Lung (tissue), 12 donors: ENCODE results near the gene RUFY4. TPM values are rescaled to one million over a fixed set of nuclear protein-coding genes. Genes with fewer than 3 reads are reported as not detected.

Experiments
- ATAC-seq: fragments of 200-7000 bp; cut with Tn5 transposase; one replicate; pipeline ENCODE4 v1.9.1; 2020; ENCODE audit warnings: moderate number of reproducible peaks; ENCODE audit not compliant: insufficient read depth, low FRiP score
- DNase-seq, 3 donors: peaks; one replicate each; pipeline ENCODE4 v3.0.0-alpha.2; 2013 to 2017
- H3K27ac ChIP-seq, 2 donors: one replicate each; pipeline ENCODE4 v1.5.1; 2013; ENCODE audit warnings: mild to moderate bottlenecking in 2 of 2, moderate library complexity in 2 of 2, control low read depth in 1 of 2, inconsistent platforms in 1 of 2, low read depth in 1 of 2, low read length in 1 of 2
- H3K27me3 ChIP-seq, 3 donors: one replicate each; pipeline ENCODE4 v1.5.1; 2013; ENCODE audit warnings: low read length in 2 of 3; ENCODE audit not compliant: control insufficient read depth in 3 of 3, insufficient read depth in 3 of 3
- H3K36me3 ChIP-seq, 4 donors: one replicate each; pipeline ENCODE4 v1.5.1; 2013; ENCODE audit warnings: low read length in 4 of 4, mild to moderate bottlenecking in 1 of 4, moderate library complexity in 1 of 4; ENCODE audit not compliant: control insufficient read depth in 4 of 4, insufficient read depth in 4 of 4
- H3K4me1 ChIP-seq, 5 donors: one replicate each; pipeline ENCODE4 v1.5.1; 2013; ENCODE audit warnings: low read length in 5 of 5, mild to moderate bottlenecking in 2 of 5, moderate library complexity in 1 of 5; ENCODE audit not compliant: control insufficient read depth in 5 of 5, insufficient read depth in 5 of 5
- H3K4me3 ChIP-seq: one replicate; pipeline ENCODE4 v1.5.1; 2013; ENCODE audit warnings: mild to moderate bottlenecking, control low read depth, moderate library complexity
- H3K9ac ChIP-seq, 2 donors: one replicate each; pipeline ENCODE4 v1.5.1; 2013; ENCODE audit warnings: low read length in 2 of 2, control low read depth in 1 of 2; ENCODE audit not compliant: insufficient read depth in 1 of 2
- H3K9me3 ChIP-seq, 4 donors: one replicate each; pipeline ENCODE4 v1.5.1; 2013; ENCODE audit warnings: low read length in 3 of 4, mild to moderate bottlenecking in 1 of 4, moderate library complexity in 1 of 4; ENCODE audit not compliant: control insufficient read depth in 4 of 4, insufficient read depth in 3 of 4
- CTCF ChIP-seq: IDR thresholded peaks from 2 replicates; pipeline ENCODE4 v1.5.1; 2012; ENCODE audit warnings: mild to moderate bottlenecking; ENCODE audit errors: control extremely low read depth, extremely low read depth
- WGBS, 2 donors: extraction: QIAGEN DNeasy Blood & Tissue Kit; methylation state at CpG; one replicate each; pipeline ENCODE4 v1.1.7; 2013; 5-methylcytosine and 5-hydroxymethylcytosine counted together
- polyA plus RNA-seq, 2 donors: library from polyadenylated mRNA; stranded (reverse); fragments of 200-250 nt; gene quantifications; one replicate each; pipeline ENCODE4 v1.2.1, GENCODE V29; 2013
- total RNA-seq, 2 donors: library from RNA; depleted of rRNA in 1 of 2; stranded (reverse); fragments of >200 nt in 1 of 2; gene quantifications; one replicate each; pipeline ENCODE4 v1.2.1, GENCODE V29; 2014 to 2021
- donor health status: control.
- donor health status: control.
- donor health status: Bipolar disorder and iron deficiency.
- donor health status: healthy.
- donor health status: DM: yes; HTN: yes; CAD: no.

RUFY4 gene
- total and polyA plus RNA-seq, 4 donors = 0.15 to 0.57 (median 0.37) TPM

GRCh38 chr2:218069606-218070300, 700 bp downstream of the RUFY4 start:
- DNase-seq = no peak
- 77 to 81% methylated on average over 8 to 9 of the region's 9 CpGs for WGBS, 2 donors
- H3K4me3 ChIP-seq = no peak overlapping the region
- no peak overlapping the region for H3K9ac ChIP-seq
- H3K27me3 ChIP-seq = peaks cover 0 to 2% (median 0%) of the 10 kb centered on the region in 3 donors
- H3K4me1 ChIP-seq = peaks cover 0 to 3% (median 0%) of the 10 kb centered on the region in 5 donors
- H3K27ac ChIP-seq = no peak overlapping the region
- H3K9me3 ChIP-seq = no peaks in the 10 kb centered on the region
- ATAC-seq = no peak
- no peak for TF ChIP-seq CTCF
- no peaks in the 10 kb centered on the region for H3K36me3 ChIP-seq

- Histone ChIP-seq H3K36me3 (no peaks in the 10 kb centered on the region), H3K4me1 (peaks cover 0 to 3% (median 0%) of the 10 kb centered on the region in 5 donors), H3K27me3 (peaks cover 0 to 2% (median 0%) of the 10 kb centered on the region in 3 donors), H3K9ac (no peak overlapping the region), H3K27ac (no peak overlapping the region), H3K9me3 (no peaks in the 10 kb centered on the region), H3K4me3 (no peak overlapping the region)
- WGBS, 2 donors = 81 to 91% methylated on average over 4 of the region's 4 CpGs
- DNase-seq (no peak), ATAC-seq (no peak)
- TF ChIP-seq CTCF = no peak
Measured at GRCh38 chr2:218070587-218070986, 1.5 kb downstream of the RUFY4 start.

GRCh38 chr2:218071218-218071937, 2.3 kb downstream of the RUFY4 start:
- H3K9ac ChIP-seq = no peak overlapping the region
- 76 to 78% methylated on average over 13 of the region's 13 CpGs for WGBS, 2 donors
- H3K9me3 ChIP-seq = no peaks in the 10 kb centered on the region
- peaks cover 0 to 2% (median 0%) of the 10 kb centered on the region in 3 donors for H3K27me3 ChIP-seq
- no peak overlapping the region for H3K4me3 ChIP-seq
- ATAC-seq = no peak
- DNase-seq = no peak
- H3K4me1 ChIP-seq = peaks cover 0 to 3% (median 0%) of the 10 kb centered on the region in 5 donors
- no peaks in the 10 kb centered on the region for H3K36me3 ChIP-seq
- TF ChIP-seq CTCF = no peak
- no peak overlapping the region for H3K27ac ChIP-seq
